Prostate gland (tissue), 2 donors: Measurements from ENCODE around the gene ZNF80.

Experiments used
- CTCF ChIP-seq, 4 experiments: fragments of 200-600 bp in 2 of 4; fragments of 450-650 bp in 2 of 4; sonication (generic) in 2 of 4; IDR thresholded peaks; 1 replicate in 3 of 4; 2 replicates in 1 of 4; pipeline ENCODE4 v1.5.1; 2016 to 2019; ENCODE audit warnings: antibody characterized with exemption in 4 of 4, mild to moderate bottlenecking in 2 of 4, moderate library complexity in 2 of 4
- POLR2A ChIP-seq: fragments of 450-650 bp; IDR thresholded peaks from one replicate; pipeline ENCODE4 v1.6.1; 2016; ENCODE audit warnings: antibody characterized with exemption, mild to moderate bottlenecking
- POLR2AphosphoS5 ChIP-seq: sonication (generic); formaldehyde crosslinking; IDR thresholded peaks from one replicate; pipeline ENCODE4 v1.6.1; 2017; ENCODE audit warnings: antibody characterized with exemption

GRCh38 chr3:114186501-114186900, 50.9 kb downstream of the ZNF80 start:
- TF ChIP-seq CTCF (IDR thresholded peaks at IDR 0.05) (no peak), POLR2AphosphoS5 (no peak), POLR2A (no peak)
